Measurements from ENCODE around the gene MAST3. TPM values are rescaled to one million over a fixed set of nuclear protein-coding genes. Genes with fewer than 3 reads are reported as not detected.

MAST3 gene
- polyA plus RNA-seq, 1 donor = 27.9 TPM

- Histone ChIP-seq H3K27ac (ENCODE audit: low read length) (no peak overlapping the region), H3K27me3 (ENCODE audit: control insufficient read depth, insufficient read depth, low read length) (no peaks in the 10 kb centered on the region), H3K36me3 (ENCODE audit: control insufficient read depth, insufficient read depth, low read length) (peaks cover 60% of the 10 kb centered on the region), H3K4me3 (ENCODE audit: low read length) (no peak overlapping the region), H3K4me1 (ENCODE audit: control insufficient read depth, insufficient read depth, low read length) (peaks cover 8% of the 10 kb centered on the region), H3K9me3 (ENCODE audit: control insufficient read depth, low read depth, low read length) (no peaks in the 10 kb centered on the region)
- WGBS (ENCODE audit: insufficient coverage, low lambda C conversion rate) = no CpG with 5 or more reads among the region's 13 CpGs
- DNase-seq = no peak
Observed at GRCh38 chr19:18147396-18147795, 49.8 kb downstream of the MAST3 start.

- Histone ChIP-seq H3K4me1 (ENCODE audit: control insufficient read depth, insufficient read depth, low read length) (peaks cover 11% of the 10 kb centered on the region), H3K27ac (ENCODE audit: low read length) (no peak overlapping the region), H3K9me3 (ENCODE audit: control insufficient read depth, low read depth, low read length) (no peaks in the 10 kb centered on the region), H3K27me3 (ENCODE audit: control insufficient read depth, insufficient read depth, low read length) (no peaks in the 10 kb centered on the region), H3K4me3 (ENCODE audit: low read length) (no peak overlapping the region), H3K36me3 (ENCODE audit: control insufficient read depth, insufficient read depth, low read length) (peaks cover 39% of the 10 kb centered on the region)
- no CpG with 5 or more reads among the region's 16 CpGs for WGBS (ENCODE audit: insufficient coverage, low lambda C conversion rate)
- no peak for DNase-seq
Observed at GRCh38 chr19:18149596-18149975, 52.0 kb downstream of the MAST3 start.

GRCh38 chr19:18150776-18151624 lies 53.4 kb downstream of the MAST3 start:
- WGBS (ENCODE audit: insufficient coverage, low lambda C conversion rate) = no CpG with 5 or more reads among the region's 18 CpGs
- DNase-seq = no peak
- Histone ChIP-seq H3K36me3 (ENCODE audit: control insufficient read depth, insufficient read depth, low read length) (peaks cover 33% of the 10 kb centered on the region), H3K27ac (ENCODE audit: low read length) (peak overlapping the region; percentile 96), H3K9me3 (ENCODE audit: control insufficient read depth, low read depth, low read length) (peaks cover 2% of the 10 kb centered on the region), H3K4me1 (ENCODE audit: control insufficient read depth, insufficient read depth, low read length) (peaks cover 20% of the 10 kb centered on the region), H3K27me3 (ENCODE audit: control insufficient read depth, insufficient read depth, low read length) (no peaks in the 10 kb centered on the region), H3K4me3 (ENCODE audit: low read length) (no peak overlapping the region)

GRCh38 chr19:18152442-18152816 lies 54.9 kb downstream of the MAST3 start:
- WGBS (ENCODE audit: insufficient coverage, low lambda C conversion rate) = no CpG with 5 or more reads among the region's 22 CpGs
- no peaks in the 10 kb centered on the region for H3K27me3 ChIP-seq (ENCODE audit: control insufficient read depth, insufficient read depth, low read length)
- DNase-seq = peak; percentile 97
- peak overlapping the region; percentile 96 for H3K27ac ChIP-seq (ENCODE audit: low read length)
- peaks cover 2% of the 10 kb centered on the region for H3K9me3 ChIP-seq (ENCODE audit: control insufficient read depth, low read depth, low read length)
- H3K36me3 ChIP-seq (ENCODE audit: control insufficient read depth, insufficient read depth, low read length) = peaks cover 30% of the 10 kb centered on the region
- peaks cover 34% of the 10 kb centered on the region for H3K4me1 ChIP-seq (ENCODE audit: control insufficient read depth, insufficient read depth, low read length)
- H3K4me3 ChIP-seq (ENCODE audit: low read length) = peak overlapping the region; percentile 69

GRCh38 chr19:18152817-18153555 lies 55.4 kb downstream of the MAST3 start, which contains the start of gene PIK3R2:
TSS of gene PIK3R2 (plus strand) at chr19:18153163. CDS start at chr19:18155880, 2,717 bp downstream.
- Histone ChIP-seq H3K4me1 (ENCODE audit: control insufficient read depth, insufficient read depth, low read length) (peaks cover 38% of the 10 kb centered on the region), H3K9me3 (ENCODE audit: control insufficient read depth, low read depth, low read length) (peaks cover 2% of the 10 kb centered on the region), H3K4me3 (ENCODE audit: low read length) (peak within 1 kb of the TSS; percentile 82), H3K36me3 (ENCODE audit: control insufficient read depth, insufficient read depth, low read length) (peaks cover 29% of the 10 kb centered on the region), H3K27ac (ENCODE audit: low read length) (peak within 1 kb of the TSS; percentile 96), H3K27me3 (ENCODE audit: control insufficient read depth, insufficient read depth, low read length) (no peaks in the 10 kb centered on the region)
- WGBS (ENCODE audit: insufficient coverage, low lambda C conversion rate) = no CpG with 5 or more reads among the region's 86 CpGs
- peak; percentile 99 for DNase-seq

- no CpG with 5 or more reads among the region's 38 CpGs for WGBS (ENCODE audit: insufficient coverage, low lambda C conversion rate)
- DNase-seq = peak in 1 of 2 donors; percentile 51
- H3K4me3 ChIP-seq (ENCODE audit: low read length) = peak overlapping the region; percentile 82
Observed at GRCh38 chr19:18153556-18154134, 56.1 kb downstream of the MAST3 start.

GRCh38 chr19:18155095-18156087 lies 57.8 kb downstream of the MAST3 start:
- WGBS (ENCODE audit: insufficient coverage, low lambda C conversion rate) = no CpG with 5 or more reads among the region's 43 CpGs
- DNase-seq = no peak
- Histone ChIP-seq H3K9me3 (ENCODE audit: control insufficient read depth, low read depth, low read length) (peaks cover 2% of the 10 kb centered on the region), H3K4me3 (ENCODE audit: low read length) (no peak overlapping the region), H3K36me3 (ENCODE audit: control insufficient read depth, insufficient read depth, low read length) (peaks cover 36% of the 10 kb centered on the region), H3K4me1 (ENCODE audit: control insufficient read depth, insufficient read depth, low read length) (peaks cover 38% of the 10 kb centered on the region), H3K27ac (ENCODE audit: low read length) (no peak overlapping the region), H3K27me3 (ENCODE audit: control insufficient read depth, insufficient read depth, low read length) (no peaks in the 10 kb centered on the region)

More at GRCh38 chr19:18153556-18154134, 56.1 kb downstream of the MAST3 start:
- Histone ChIP-seq H3K36me3 (ENCODE audit: control insufficient read depth, insufficient read depth, low read length) (peaks cover 31% of the 10 kb centered on the region), H3K9me3 (ENCODE audit: control insufficient read depth, low read depth, low read length) (peaks cover 2% of the 10 kb centered on the region), H3K4me1 (ENCODE audit: control insufficient read depth, insufficient read depth, low read length) (peaks cover 38% of the 10 kb centered on the region), H3K27me3 (ENCODE audit: control insufficient read depth, insufficient read depth, low read length) (no peaks in the 10 kb centered on the region), H3K27ac (ENCODE audit: low read length) (peak overlapping the region; percentile 81)

GRCh38 chr19:18156268-18156667 lies 58.7 kb downstream of the MAST3 start:
- Histone ChIP-seq H3K4me3 (ENCODE audit: low read length) (no peak overlapping the region), H3K27me3 (ENCODE audit: control insufficient read depth, insufficient read depth, low read length) (no peaks in the 10 kb centered on the region), H3K27ac (ENCODE audit: low read length) (peak overlapping the region; percentile 32), H3K9me3 (ENCODE audit: control insufficient read depth, low read depth, low read length) (peaks cover 2% of the 10 kb centered on the region), H3K4me1 (ENCODE audit: control insufficient read depth, insufficient read depth, low read length) (peaks cover 43% of the 10 kb centered on the region), H3K36me3 (ENCODE audit: control insufficient read depth, insufficient read depth, low read length) (peaks cover 35% of the 10 kb centered on the region)
- no CpG with 5 or more reads among the region's 6 CpGs for WGBS (ENCODE audit: insufficient coverage, low lambda C conversion rate)
- no peak for DNase-seq

- H3K27me3 ChIP-seq (ENCODE audit: control insufficient read depth, insufficient read depth, low read length) = no peaks in the 10 kb centered on the region
- H3K4me1 ChIP-seq (ENCODE audit: control insufficient read depth, insufficient read depth, low read length) = peaks cover 39% of the 10 kb centered on the region
- WGBS (ENCODE audit: insufficient coverage, low lambda C conversion rate) = no CpG with 5 or more reads among the region's 22 CpGs
- H3K36me3 ChIP-seq (ENCODE audit: control insufficient read depth, insufficient read depth, low read length) = peaks cover 41% of the 10 kb centered on the region
- no peak overlapping the region for H3K4me3 ChIP-seq (ENCODE audit: low read length)
- peak; percentile 87 to 91 for DNase-seq
- H3K9me3 ChIP-seq (ENCODE audit: control insufficient read depth, low read depth, low read length) = peaks cover 2% of the 10 kb centered on the region
- peak overlapping the region; percentile 52 for H3K27ac ChIP-seq (ENCODE audit: low read length)
Observed at GRCh38 chr19:18156841-18157464, 59.4 kb downstream of the MAST3 start.
